ENCODE results near the gene GMFB. TPM values are rescaled to one million over a fixed set of nuclear protein-coding genes. Genes with fewer than 3 reads are reported as not detected.

GMFB gene
- total RNA-seq, 1 experiment from 2014 or later: 63.7 TPM

GRCh38 chr14:54535646-54536045 is 46.9 kb upstream of the GMFB start:
- peak overlapping the region; percentile 60 for H3K27ac Mint-ChIP-seq
- no peak for TF ChIP-seq EMX1 (CRISPR knock-in tag; IDR thresholded peaks at IDR 0.05)
- no peak for TF ChIP-seq ATF3 (CRISPR knock-in tag; conservative IDR thresholded peaks at IDR 0.05)
- no peak for TF ChIP-seq PREB (CRISPR knock-in tag; IDR thresholded peaks at IDR 0.05; ENCODE audit: borderline replicate concordance)
- no peak for TF ChIP-seq ETV6 (CRISPR knock-in tag; IDR thresholded peaks at IDR 0.05)
- no peak for TF ChIP-seq OVOL2 (CRISPR knock-in tag; IDR thresholded peaks at IDR 0.05; ENCODE audit: borderline replicate concordance)
- TF ChIP-seq, protein P1, sequence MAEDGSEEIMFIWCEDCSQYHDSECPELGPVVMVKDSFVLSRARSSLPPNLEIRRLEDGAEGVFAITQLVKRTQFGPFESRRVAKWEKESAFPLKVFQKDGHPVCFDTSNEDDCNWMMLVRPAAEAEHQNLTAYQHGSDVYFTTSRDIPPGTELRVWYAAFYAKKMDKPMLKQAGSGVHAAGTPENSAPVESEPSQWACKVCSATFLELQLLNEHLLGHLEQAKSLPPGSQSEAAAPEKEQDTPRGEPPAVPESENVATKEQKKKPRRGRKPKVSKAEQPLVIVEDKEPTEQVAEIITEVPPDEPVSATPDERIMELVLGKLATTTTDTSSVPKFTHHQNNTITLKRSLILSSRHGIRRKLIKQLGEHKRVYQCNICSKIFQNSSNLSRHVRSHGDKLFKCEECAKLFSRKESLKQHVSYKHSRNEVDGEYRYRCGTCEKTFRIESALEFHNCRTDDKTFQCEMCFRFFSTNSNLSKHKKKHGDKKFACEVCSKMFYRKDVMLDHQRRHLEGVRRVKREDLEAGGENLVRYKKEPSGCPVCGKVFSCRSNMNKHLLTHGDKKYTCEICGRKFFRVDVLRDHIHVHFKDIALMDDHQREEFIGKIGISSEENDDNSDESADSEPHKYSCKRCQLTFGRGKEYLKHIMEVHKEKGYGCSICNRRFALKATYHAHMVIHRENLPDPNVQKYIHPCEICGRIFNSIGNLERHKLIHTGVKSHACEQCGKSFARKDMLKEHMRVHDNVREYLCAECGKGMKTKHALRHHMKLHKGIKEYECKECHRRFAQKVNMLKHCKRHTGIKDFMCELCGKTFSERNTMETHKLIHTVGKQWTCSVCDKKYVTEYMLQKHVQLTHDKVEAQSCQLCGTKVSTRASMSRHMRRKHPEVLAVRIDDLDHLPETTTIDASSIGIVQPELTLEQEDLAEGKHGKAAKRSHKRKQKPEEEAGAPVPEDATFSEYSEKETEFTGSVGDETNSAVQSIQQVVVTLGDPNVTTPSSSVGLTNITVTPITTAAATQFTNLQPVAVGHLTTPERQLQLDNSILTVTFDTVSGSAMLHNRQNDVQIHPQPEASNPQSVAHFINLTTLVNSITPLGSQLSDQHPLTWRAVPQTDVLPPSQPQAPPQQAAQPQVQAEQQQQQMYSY (CRISPR knock-in tag; IDR thresholded peaks at IDR 0.05): no peak
- TF ChIP-seq, protein P2, sequence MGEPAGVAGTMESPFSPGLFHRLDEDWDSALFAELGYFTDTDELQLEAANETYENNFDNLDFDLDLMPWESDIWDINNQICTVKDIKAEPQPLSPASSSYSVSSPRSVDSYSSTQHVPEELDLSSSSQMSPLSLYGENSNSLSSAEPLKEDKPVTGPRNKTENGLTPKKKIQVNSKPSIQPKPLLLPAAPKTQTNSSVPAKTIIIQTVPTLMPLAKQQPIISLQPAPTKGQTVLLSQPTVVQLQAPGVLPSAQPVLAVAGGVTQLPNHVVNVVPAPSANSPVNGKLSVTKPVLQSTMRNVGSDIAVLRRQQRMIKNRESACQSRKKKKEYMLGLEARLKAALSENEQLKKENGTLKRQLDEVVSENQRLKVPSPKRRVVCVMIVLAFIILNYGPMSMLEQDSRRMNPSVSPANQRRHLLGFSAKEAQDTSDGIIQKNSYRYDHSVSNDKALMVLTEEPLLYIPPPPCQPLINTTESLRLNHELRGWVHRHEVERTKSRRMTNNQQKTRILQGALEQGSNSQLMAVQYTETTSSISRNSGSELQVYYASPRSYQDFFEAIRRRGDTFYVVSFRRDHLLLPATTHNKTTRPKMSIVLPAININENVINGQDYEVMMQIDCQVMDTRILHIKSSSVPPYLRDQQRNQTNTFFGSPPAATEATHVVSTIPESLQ (CRISPR knock-in tag; IDR thresholded peaks at IDR 0.05): no peak
- CTCF ChIA-PET: interaction anchor here (0.6 kb wide), 2 partner anchors 156 to 240 kb away, joined by 3 to 4 read pairs; no protein-coding TSS in a partner anchor
- POLR2A ChIA-PET: interaction anchor here (0.7 kb wide), 1 partner anchor 26 kb away, joined by 3 read pairs; the partner anchor contains the start of gene CGRRF1
- ATAC-seq (no peak), DNase-seq (ENCODE audit: low spot score) (no peak)
- no peak overlapping the region for H3K4me3 Mint-ChIP-seq
- no peaks in the 10 kb centered on the region for H3K9me3 Mint-ChIP-seq
- H3K4me1 Mint-ChIP-seq: peaks cover 22% of the 10 kb centered on the region
- H3K27me3 Mint-ChIP-seq (ENCODE audit: low read depth): no peaks in the 10 kb centered on the region
- peaks cover 6% of the 10 kb centered on the region; the same call in 1 of the 2 replicates for H3K36me3 Mint-ChIP-seq

DNA sequence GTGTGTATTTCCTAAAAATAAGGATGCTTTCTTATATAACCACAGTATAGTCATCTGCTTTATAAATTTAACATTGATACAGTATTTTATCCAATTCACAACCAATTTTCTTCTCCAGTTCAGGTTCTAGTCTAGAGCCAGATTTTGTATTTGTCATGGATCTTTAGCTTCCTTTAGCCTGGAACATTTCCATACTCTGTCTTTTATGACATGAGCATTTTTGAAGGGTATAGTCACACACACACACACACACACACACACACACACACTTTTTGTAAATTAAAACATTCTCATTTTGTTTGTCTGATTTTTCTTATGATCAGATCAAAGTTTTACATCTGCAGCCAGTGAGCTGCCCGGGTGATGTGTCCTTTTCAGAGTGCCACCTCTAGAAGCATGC is 46.3 kb upstream of the GMFB start:
- H3K36me3 Mint-ChIP-seq: peaks cover 6% of the 10 kb centered on the region; the same call in 1 of the 2 replicates
- no peak for ATAC-seq
- no peaks in the 10 kb centered on the region for H3K27me3 Mint-ChIP-seq (ENCODE audit: low read depth)
- no peak for DNase-seq (ENCODE audit: low spot score)
- CTCF ChIA-PET: interaction anchor here (0.5 to 0.6 kb wide), 3 partner anchors 156 to 555 kb away, joined by 3 to 4 read pairs (median 4); no protein-coding TSS in a partner anchor
- POLR2A ChIA-PET: interaction anchor here (0.7 kb wide), 1 partner anchor 26 kb away, joined by 3 read pairs; the partner anchor contains the start of gene CGRRF1
- H3K27ac Mint-ChIP-seq: peak overlapping the region; percentile 60; the same call in 1 of the 2 replicates
- no peaks in the 10 kb centered on the region for H3K9me3 Mint-ChIP-seq
- H3K4me1 Mint-ChIP-seq: peaks cover 22% of the 10 kb centered on the region
- no peak overlapping the region for H3K4me3 Mint-ChIP-seq
- TF ChIP-seq, protein P3, sequence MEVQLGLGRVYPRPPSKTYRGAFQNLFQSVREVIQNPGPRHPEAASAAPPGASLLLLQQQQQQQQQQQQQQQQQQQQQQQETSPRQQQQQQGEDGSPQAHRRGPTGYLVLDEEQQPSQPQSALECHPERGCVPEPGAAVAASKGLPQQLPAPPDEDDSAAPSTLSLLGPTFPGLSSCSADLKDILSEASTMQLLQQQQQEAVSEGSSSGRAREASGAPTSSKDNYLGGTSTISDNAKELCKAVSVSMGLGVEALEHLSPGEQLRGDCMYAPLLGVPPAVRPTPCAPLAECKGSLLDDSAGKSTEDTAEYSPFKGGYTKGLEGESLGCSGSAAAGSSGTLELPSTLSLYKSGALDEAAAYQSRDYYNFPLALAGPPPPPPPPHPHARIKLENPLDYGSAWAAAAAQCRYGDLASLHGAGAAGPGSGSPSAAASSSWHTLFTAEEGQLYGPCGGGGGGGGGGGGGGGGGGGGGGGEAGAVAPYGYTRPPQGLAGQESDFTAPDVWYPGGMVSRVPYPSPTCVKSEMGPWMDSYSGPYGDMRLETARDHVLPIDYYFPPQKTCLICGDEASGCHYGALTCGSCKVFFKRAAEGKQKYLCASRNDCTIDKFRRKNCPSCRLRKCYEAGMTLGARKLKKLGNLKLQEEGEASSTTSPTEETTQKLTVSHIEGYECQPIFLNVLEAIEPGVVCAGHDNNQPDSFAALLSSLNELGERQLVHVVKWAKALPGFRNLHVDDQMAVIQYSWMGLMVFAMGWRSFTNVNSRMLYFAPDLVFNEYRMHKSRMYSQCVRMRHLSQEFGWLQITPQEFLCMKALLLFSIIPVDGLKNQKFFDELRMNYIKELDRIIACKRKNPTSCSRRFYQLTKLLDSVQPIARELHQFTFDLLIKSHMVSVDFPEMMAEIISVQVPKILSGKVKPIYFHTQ (CRISPR knock-in tag; IDR thresholded peaks at IDR 0.05): no peak
- no peak for TF ChIP-seq ZNF121 (CRISPR knock-in tag; IDR thresholded peaks at IDR 0.05)
- TF ChIP-seq ATF1 (CRISPR knock-in tag; IDR thresholded peaks at IDR 0.05): no peak
- TF ChIP-seq ZNF232 (CRISPR knock-in tag; IDR thresholded peaks at IDR 0.05): no peak
- TF ChIP-seq ZNF281 (CRISPR knock-in tag; IDR thresholded peaks at IDR 0.05): no peak
- TF ChIP-seq, protein P4, sequence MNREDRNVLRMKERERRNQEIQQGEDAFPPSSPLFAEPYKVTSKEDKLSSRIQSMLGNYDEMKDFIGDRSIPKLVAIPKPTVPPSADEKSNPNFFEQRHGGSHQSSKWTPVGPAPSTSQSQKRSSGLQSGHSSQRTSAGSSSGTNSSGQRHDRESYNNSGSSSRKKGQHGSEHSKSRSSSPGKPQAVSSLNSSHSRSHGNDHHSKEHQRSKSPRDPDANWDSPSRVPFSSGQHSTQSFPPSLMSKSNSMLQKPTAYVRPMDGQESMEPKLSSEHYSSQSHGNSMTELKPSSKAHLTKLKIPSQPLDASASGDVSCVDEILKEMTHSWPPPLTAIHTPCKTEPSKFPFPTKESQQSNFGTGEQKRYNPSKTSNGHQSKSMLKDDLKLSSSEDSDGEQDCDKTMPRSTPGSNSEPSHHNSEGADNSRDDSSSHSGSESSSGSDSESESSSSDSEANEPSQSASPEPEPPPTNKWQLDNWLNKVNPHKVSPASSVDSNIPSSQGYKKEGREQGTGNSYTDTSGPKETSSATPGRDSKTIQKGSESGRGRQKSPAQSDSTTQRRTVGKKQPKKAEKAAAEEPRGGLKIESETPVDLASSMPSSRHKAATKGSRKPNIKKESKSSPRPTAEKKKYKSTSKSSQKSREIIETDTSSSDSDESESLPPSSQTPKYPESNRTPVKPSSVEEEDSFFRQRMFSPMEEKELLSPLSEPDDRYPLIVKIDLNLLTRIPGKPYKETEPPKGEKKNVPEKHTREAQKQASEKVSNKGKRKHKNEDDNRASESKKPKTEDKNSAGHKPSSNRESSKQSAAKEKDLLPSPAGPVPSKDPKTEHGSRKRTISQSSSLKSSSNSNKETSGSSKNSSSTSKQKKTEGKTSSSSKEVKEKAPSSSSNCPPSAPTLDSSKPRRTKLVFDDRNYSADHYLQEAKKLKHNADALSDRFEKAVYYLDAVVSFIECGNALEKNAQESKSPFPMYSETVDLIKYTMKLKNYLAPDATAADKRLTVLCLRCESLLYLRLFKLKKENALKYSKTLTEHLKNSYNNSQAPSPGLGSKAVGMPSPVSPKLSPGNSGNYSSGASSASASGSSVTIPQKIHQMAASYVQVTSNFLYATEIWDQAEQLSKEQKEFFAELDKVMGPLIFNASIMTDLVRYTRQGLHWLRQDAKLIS (CRISPR knock-in tag; IDR thresholded peaks at IDR 0.05; ENCODE audit: borderline replicate concordance): no peak
- TF ChIP-seq SMAD4 (CRISPR knock-in tag; IDR thresholded peaks at IDR 0.05): no peak
- TF ChIP-seq NFATC4 (CRISPR knock-in tag; IDR thresholded peaks at IDR 0.05): no peak
- no peak for TF ChIP-seq PREB (CRISPR knock-in tag; IDR thresholded peaks at IDR 0.05; ENCODE audit: borderline replicate concordance)
- TF ChIP-seq ELF4 (CRISPR knock-in tag; IDR thresholded peaks at IDR 0.05; ENCODE audit: low read depth): no peak

All from WTC11 (cell line).